Activated CD4-positive, CD25-positive, alpha-beta regulatory T cell treated with anti-CD3 and anti-CD28 coated beads, Interleukin-2, amount 50 U/mL, for 16 hours (primary cell): Measurements from ENCODE around the gene CEND1.

Experiments used
- DNase-seq: peaks from one replicate; pipeline ENCODE4 v3.0.0-alpha.2; 2020; ENCODE audit warnings: low read depth, low spot score

Gene CEND1

DNA sequence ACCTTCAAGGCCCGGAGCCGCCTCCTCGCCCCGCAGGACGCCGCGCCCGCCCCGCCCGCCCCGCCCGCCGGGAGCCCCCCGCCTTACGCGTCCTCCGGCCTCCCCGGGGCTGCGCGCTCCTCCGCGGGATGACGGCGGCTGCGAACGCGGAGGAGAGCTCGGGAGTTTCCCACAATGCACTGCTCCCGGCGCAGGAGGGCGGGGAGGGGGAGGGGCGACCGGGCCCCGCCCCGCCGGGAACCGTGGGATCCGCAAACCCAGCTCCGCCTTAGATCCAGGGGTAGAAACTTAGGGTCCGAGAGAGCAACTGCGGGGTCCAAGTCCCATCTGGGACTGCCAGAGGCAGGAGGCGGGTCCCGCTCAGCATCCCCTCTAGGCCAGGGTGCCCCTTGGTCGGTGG, at the start of gene CEND1:
Gene CEND1 (minus strand): TSS at position 148 of the 400 bp plus-strand sequence. CDS start 1,514 bp downstream, outside the sequence.
- DNase-seq = no peak

GRCh38 chr11:839280-839623, 49.4 kb upstream of the CEND1 start:
- no peak for DNase-seq

DNA sequence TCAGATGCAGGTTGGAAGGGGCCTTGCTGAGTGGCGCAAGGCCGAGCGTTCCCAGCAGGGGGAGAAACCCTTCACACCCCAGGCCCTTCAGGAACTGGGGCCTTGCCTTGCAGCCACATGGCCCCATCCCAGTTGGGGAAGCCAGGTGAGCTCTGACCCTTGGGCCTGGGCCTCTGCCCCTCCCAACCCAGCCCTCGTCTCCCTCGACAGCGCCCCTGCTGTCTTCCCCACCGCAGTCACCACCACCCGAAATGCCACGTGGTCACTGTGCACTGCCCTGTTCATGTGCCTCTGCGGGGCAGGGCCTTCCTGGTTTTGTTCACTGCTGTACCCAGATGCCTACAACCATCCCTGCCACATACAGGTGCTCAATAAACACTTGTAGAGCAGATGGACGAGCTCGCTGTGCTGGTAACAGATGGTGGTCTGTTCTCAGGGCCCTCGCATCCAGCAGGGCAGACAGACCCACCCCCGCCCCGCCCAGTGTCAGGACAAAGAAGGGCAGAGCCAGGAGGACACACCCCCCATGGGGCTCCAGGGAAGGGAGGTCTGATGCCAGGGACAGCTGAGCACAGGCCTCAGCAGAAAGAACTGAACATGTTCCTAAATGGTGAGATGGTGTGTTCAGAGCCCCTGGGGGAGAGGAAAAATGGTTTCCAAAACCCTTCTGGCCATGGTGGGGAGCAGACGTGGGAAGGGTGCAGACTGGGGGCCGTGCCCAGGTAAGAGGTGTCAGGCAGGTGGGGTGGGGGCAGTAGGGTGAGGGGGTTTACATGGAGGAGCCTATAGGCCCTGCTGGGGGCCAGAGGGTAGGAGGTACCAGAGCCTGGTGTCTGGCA, 48.8 kb upstream of the CEND1 start:
- DNase-seq = no peak

DNA sequence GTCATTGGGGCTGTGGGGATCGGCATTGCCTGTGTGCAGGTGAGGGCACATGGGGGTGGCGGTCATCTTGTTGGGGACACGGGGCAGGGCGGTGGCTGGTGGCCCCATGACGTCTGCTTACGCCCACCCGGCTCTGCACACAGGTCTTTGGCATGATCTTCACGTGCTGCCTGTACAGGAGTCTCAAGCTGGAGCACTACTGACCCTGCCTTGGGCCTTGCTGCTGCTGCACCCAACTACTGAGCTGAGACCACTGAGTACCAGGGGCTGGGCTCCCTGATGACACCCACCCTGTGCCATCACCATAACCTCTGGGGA, 48.1 kb upstream of the CEND1 start:
- no peak for DNase-seq

- no peak for DNase-seq
These were observed 47.5 kb upstream of the CEND1 start for GRCh38 chr11:837189-837989.

- no peak for DNase-seq
These were observed 46.8 kb upstream of the CEND1 start for GRCh38 chr11:836700-837099.

DNA sequence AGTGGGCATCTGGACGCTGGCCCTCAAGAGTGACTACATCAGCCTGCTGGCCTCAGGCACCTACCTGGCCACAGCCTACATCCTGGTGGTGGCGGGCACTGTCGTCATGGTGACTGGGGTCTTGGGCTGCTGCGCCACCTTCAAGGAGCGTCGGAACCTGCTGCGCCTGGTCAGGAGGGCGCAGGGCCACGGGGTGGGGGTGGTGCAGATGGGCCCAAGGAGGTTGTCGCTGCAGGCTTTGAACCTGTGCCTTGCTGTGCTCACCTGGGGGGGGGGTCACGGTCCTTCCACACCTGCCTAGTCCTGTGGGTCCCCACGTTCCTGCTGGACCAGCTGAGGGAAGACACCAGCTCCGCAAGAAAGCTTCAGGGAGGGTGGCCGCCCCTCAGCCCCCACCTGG, 46.4 kb upstream of the CEND1 start:
- no peak for DNase-seq

- no peak for DNase-seq
These were observed 44.8 kb upstream of the CEND1 start for GRCh38 chr11:834371-835316.

- no peak for DNase-seq
These were observed 44.0 kb upstream of the CEND1 start for GRCh38 chr11:833849-834311.

- no peak for DNase-seq
These were observed 43.4 kb upstream of the CEND1 start for GRCh38 chr11:833114-833791.

- DNase-seq = no peak
These were observed 42.7 kb upstream of the CEND1 start, which contains the start of gene CD151 for GRCh38 chr11:832529-833113. Gene CD151 (plus strand): TSS chr11:832952. CDS start chr11:836070, 3,118 bp downstream.

- no peak for DNase-seq
These were observed 42.2 kb upstream of the CEND1 start for GRCh38 chr11:831961-832528.

GRCh38 chr11:831118-831864, 41.4 kb upstream of the CEND1 start:
- no peak for DNase-seq

GRCh38 chr11:830295-831117, 40.6 kb upstream of the CEND1 start:
- no peak for DNase-seq

DNA sequence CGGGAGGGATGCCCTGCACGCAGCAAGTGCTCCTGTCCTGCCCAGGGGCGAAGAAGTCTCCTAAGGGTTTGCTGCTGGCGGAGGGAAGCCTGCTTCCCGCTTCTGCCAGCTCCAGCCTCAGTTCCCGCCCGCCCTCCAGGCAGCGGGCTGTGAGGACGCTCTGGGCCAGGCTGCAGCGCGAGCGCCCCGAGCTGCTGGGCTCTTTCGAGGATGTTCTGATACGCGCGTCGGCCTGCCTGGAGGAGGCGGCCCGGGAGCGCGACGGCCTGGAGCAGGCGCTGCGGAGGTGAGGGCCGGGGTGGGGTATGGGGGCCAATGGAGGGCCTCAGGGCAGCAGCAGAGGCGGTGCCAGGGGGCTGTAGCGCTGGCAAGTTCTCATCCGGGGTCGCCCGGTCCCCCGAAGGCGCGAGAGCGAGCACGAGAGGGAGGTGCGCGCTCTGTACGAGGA, 40.0 kb upstream of the CEND1 start:
- no peak for DNase-seq

- DNase-seq = no peak
These were observed 39.4 kb upstream of the CEND1 start for GRCh38 chr11:829176-829846.

- DNase-seq = no peak
These were observed 38.8 kb upstream of the CEND1 start for GRCh38 chr11:828506-829175.

- no peak for DNase-seq
These were observed 38.0 kb upstream of the CEND1 start, which contains the start of gene CRACR2B for GRCh38 chr11:827897-828192. Gene CRACR2B (plus strand): TSS chr11:827919. CDS start chr11:828608, 689 bp downstream.
